Brain microvascular endothelial cell (primary cell): ENCODE data around the gene MED13.

Experiments used
- DNase-seq: peaks from one replicate; pipeline ENCODE4 v3.0.0-alpha.2; 2020
- H3K27ac ChIP-seq: fragments of 250-450 bp; sonication (Bioruptor Pico); 2 replicates; pipeline ENCODE4 v1.5.1; 2020; ENCODE audit warnings: mild to moderate bottlenecking, moderate library complexity
- H3K27me3 ChIP-seq: fragments of 250-450 bp; sonication (Bioruptor Pico); replicated peaks from 2 replicates; pipeline ENCODE4 v1.5.1; 2020; ENCODE audit warnings: mild to moderate bottlenecking
- H3K36me3 ChIP-seq: fragments of 250-450 bp; sonication (Bioruptor Pico); replicated peaks from 2 replicates; pipeline ENCODE4 v1.5.1; 2020; ENCODE audit warnings: mild to moderate bottlenecking
- H3K4me3 ChIP-seq: 2 replicates; pipeline ENCODE4 v1.5.1; 2011; ENCODE audit warnings: low read depth, mild to moderate bottlenecking, control low read depth, low read length, moderate library complexity
- CTCF ChIP-seq: IDR thresholded peaks from 2 replicates; pipeline ENCODE4 v1.5.1; 2011; ENCODE audit warnings: low read depth, mild to moderate bottlenecking, moderate library complexity, low read length, control low read depth, inconsistent platforms; ENCODE audit errors: missing control alignments
- in situ Hi-C: cut with HindIII; loops from 2 replicates; pipeline ENCODE4 v1.10.0; 2017; ENCODE audit warnings: low sequenced_read_pairs, low pct_ligation_motif_present

Gene MED13

GRCh38 chr17:62064791-62065563 is at the start of gene MED13:
TSS of gene MED13 (minus strand) at chr17:62065278. CDS start at chr17:62065205, 73 bp downstream.
- peak within 1 kb of the TSS; percentile 89 for H3K27ac ChIP-seq
- in situ Hi-C loops, result no loop called here

GRCh38 chr17:62112229-62112628 is 47.2 kb upstream of the MED13 start:
- no peak for TF ChIP-seq CTCF
- Histone ChIP-seq H3K4me3 (no peak overlapping the region), H3K27ac (no peak overlapping the region), H3K36me3 (no peaks in the 10 kb centered on the region), H3K27me3 (no peaks in the 10 kb centered on the region)
- in situ Hi-C loops, result no loop called here
- no peak for DNase-seq

More at GRCh38 chr17:62064791-62065563, at the start of gene MED13:
- Histone ChIP-seq H3K4me3 (peak within 1 kb of the TSS; percentile 97), H3K27me3 (no peaks in the 10 kb centered on the region), H3K36me3 (peaks cover 6% of the 10 kb centered on the region)
- peak; percentile 11 for DNase-seq
- no peak for TF ChIP-seq CTCF

GRCh38 chr17:62111562-62112171 is 46.6 kb upstream of the MED13 start:
- no peaks in the 10 kb centered on the region for H3K27me3 ChIP-seq
- no peak overlapping the region for H3K27ac ChIP-seq
- no peak for DNase-seq
- in situ Hi-C loops, result no loop called here
- TF ChIP-seq CTCF, result no peak
- no peak overlapping the region for H3K4me3 ChIP-seq
- H3K36me3 ChIP-seq, result no peaks in the 10 kb centered on the region

GRCh38 chr17:62110923-62111484 is 45.9 kb upstream of the MED13 start:
- DNase-seq, result no peak
- peaks cover 2% of the 10 kb centered on the region for H3K27me3 ChIP-seq
- no peak overlapping the region for H3K4me3 ChIP-seq
- TF ChIP-seq CTCF, result no peak
- H3K27ac ChIP-seq, result no peak overlapping the region
- in situ Hi-C loops, result no loop called here
- H3K36me3 ChIP-seq, result no peaks in the 10 kb centered on the region

GRCh38 chr17:62109924-62110323 is 44.8 kb upstream of the MED13 start:
- Histone ChIP-seq H3K27ac (no peak overlapping the region), H3K4me3 (no peak overlapping the region), H3K27me3 (peaks cover 2% of the 10 kb centered on the region), H3K36me3 (no peaks in the 10 kb centered on the region)
- no peak for TF ChIP-seq CTCF
- no peak for DNase-seq
- in situ Hi-C loops, result no loop called here
